Measurements from ENCODE around the gene PTGES3. TPM values are rescaled to one million over a fixed set of nuclear protein-coding genes. Genes with fewer than 3 reads are reported as not detected.
A peak's percentile ranks its signal among the peaks of the same experiment; 100 is the strongest.

Gene PTGES3
- total and polyA plus RNA-seq, 4 donors: 65.0 to 94.1 (median 81.3) TPM

GRCh38 chr12:56721721-56722120, 33.6 kb upstream of the PTGES3 start (continued):
- TF ChIP-seq REST (IDR thresholded peaks at IDR 0.05): no peak
- TF ChIP-seq SP1 (IDR thresholded peaks at IDR 0.05): no peak
- no peak for TF ChIP-seq NR2F2 (IDR thresholded peaks at IDR 0.05)
- TF ChIP-seq MAX (IDR thresholded peaks at IDR 0.05): no peak
- TF ChIP-seq TAF1 (conservative IDR thresholded peaks at IDR 0.05): no peak
- no peak for TF ChIP-seq YY1 (IDR thresholded peaks at IDR 0.05)

GRCh38 chr12:56721216-56721615, 33.1 kb upstream of the PTGES3 start:
- no peak for DNase-seq (ENCODE audit: low spot score)
- Histone ChIP-seq H3K27me3 (ENCODE audit: control insufficient read depth in 4 of 4, insufficient read depth in 4 of 4, low read length in 3 of 4) (no peaks in the 10 kb centered on the region), H3K36me3 (ENCODE audit: control insufficient read depth in 4 of 4, insufficient read depth in 3 of 4, low read depth in 1 of 4, low read length in 3 of 4) (peaks cover 10 to 23% (median 15%) of the 10 kb centered on the region in 4 donors), H3K4me1 (ENCODE audit: control insufficient read depth in 4 of 4, insufficient read depth in 4 of 4, low read length in 3 of 4) (peaks cover 11 to 43% (median 30%) of the 10 kb centered on the region in 4 donors), H3K9ac (ENCODE audit: low read depth in 1 of 2, low read length in 2 of 2) (no peak overlapping the region), H3K27ac (ENCODE audit: low read depth in 1 of 2, low read length in 2 of 2) (peak overlapping the region; percentile 9 to 19), H3K9me3 (ENCODE audit: control insufficient read depth in 4 of 4, low read length in 3 of 4) (no peaks in the 10 kb centered on the region), H3K4me3 (ENCODE audit: low read depth in 1 of 3, low read length in 3 of 3) (no peak overlapping the region)
- 77% methylated on average over 2 of the region's 2 CpGs for WGBS
- no peak for TF ChIP-seq HNF4G (IDR thresholded peaks at IDR 0.05)
- TF ChIP-seq JUND (IDR thresholded peaks at IDR 0.05): no peak
- no peak for TF ChIP-seq NR2F2 (IDR thresholded peaks at IDR 0.05)
- TF ChIP-seq SP1 (IDR thresholded peaks at IDR 0.05): no peak
- no peak for TF ChIP-seq TAF1 (conservative IDR thresholded peaks at IDR 0.05)
- TF ChIP-seq FOXA2 (IDR thresholded peaks at IDR 0.05): no peak
- TF ChIP-seq ZBTB33 (IDR thresholded peaks at IDR 0.05): no peak

- Histone ChIP-seq H3K36me3 (ENCODE audit: control insufficient read depth in 4 of 4, insufficient read depth in 3 of 4, low read depth in 1 of 4, low read length in 3 of 4) (peaks cover 10 to 23% (median 18%) of the 10 kb centered on the region in 4 donors), H3K9me3 (ENCODE audit: control insufficient read depth in 4 of 4, low read length in 3 of 4) (no peaks in the 10 kb centered on the region), H3K4me1 (ENCODE audit: control insufficient read depth in 4 of 4, insufficient read depth in 4 of 4, low read length in 3 of 4) (peaks cover 11 to 43% (median 29%) of the 10 kb centered on the region in 4 donors), H3K9ac (ENCODE audit: low read depth in 1 of 2, low read length in 2 of 2) (no peak overlapping the region), H3K4me3 (ENCODE audit: low read depth in 1 of 3, low read length in 3 of 3) (no peak overlapping the region), H3K27me3 (ENCODE audit: control insufficient read depth in 4 of 4, insufficient read depth in 4 of 4, low read length in 3 of 4) (no peaks in the 10 kb centered on the region), H3K27ac (ENCODE audit: low read depth in 1 of 2, low read length in 2 of 2) (peak overlapping the region in 1 of 2 donors; percentile 19)
- DNase-seq (ENCODE audit: low spot score): no peak
- WGBS: 75% methylated on average over 1 of the region's 1 CpG
- TF ChIP-seq YY1 (IDR thresholded peaks at IDR 0.05) (no peak), TAF1 (conservative IDR thresholded peaks at IDR 0.05) (no peak), SP1 (IDR thresholded peaks at IDR 0.05) (no peak), HNF4A (conservative IDR thresholded peaks at IDR 0.05) (no peak), HNF4G (IDR thresholded peaks at IDR 0.05) (no peak), JUND (IDR thresholded peaks at IDR 0.05) (no peak), GABPA (IDR thresholded peaks at IDR 0.05 in 1 of 2, conservative IDR thresholded peaks at IDR 0.05 in 1 of 2) (no peak), MAX (IDR thresholded peaks at IDR 0.05) (no peak), RAD21 (IDR thresholded peaks at IDR 0.05) (no peak), RXRA (IDR thresholded peaks at IDR 0.05) (no peak), ATF3 (IDR thresholded peaks at IDR 0.05) (no peak), NR2F2 (IDR thresholded peaks at IDR 0.05) (no peak), FOXA1 (IDR thresholded peaks at IDR 0.05) (no peak), EGR1 (IDR thresholded peaks at IDR 0.05; ENCODE audit: low read depth in 2 of 2) (no peak), CTCF (IDR thresholded peaks at IDR 0.05; ENCODE audit: low read depth, low read length, missing input control) (no peak), ZBTB33 (IDR thresholded peaks at IDR 0.05) (no peak)
Measured at GRCh38 chr12:56720731-56721151, 32.7 kb upstream of the PTGES3 start.

All from liver (tissue), 9 donors.